ENCODE measurements around the gene RFTN1. TPM values are rescaled to one million over a fixed set of nuclear protein-coding genes. Genes with fewer than 3 reads are reported as not detected.
A peak's percentile ranks its signal among the peaks of the same experiment; 100 is the strongest.

The RFTN1 gene
- total and polyA plus RNA-seq, 7 donors: 10.9 to 26.4 (median 22.2) TPM

DNA sequence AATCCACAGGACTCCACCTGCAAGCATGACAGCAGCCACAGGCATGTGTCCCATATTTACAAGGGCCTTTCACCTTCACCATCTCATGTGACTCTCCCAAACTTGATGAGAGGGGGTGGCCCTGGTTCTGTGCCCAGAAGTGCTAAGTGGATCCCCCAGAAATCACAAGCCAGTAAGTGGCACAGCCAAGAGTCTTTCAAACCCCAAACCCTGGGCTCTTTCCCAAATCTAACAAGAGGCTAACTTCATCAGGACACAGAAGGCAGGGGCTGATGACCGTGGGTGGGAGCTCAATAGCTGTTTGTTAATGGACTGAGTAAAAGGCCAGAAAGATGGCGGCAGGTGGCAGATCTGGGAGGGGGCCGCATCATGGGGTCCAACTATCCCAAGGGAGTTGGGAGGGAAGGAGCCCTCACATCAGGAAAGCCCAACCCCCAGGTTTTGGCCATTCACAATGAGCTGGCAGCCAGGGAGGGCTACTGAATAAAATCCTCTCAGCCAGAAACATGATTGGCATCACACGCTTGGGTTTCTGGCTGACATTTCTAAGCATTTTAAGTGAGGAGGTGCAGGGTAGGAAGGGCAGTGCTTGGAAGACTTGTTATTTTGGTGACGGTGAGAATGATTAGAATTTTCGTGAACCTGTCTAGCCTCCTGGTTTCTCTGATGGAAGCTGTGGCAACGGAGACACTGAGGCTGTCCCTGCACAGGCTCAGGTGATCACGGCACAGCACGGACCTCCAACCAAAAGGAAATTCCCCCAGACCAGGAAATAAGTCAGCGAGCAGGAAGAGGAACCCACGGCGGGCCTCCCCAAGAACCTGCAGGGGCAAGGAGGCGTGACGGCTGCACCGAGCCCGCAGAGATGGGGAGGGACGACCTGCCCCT is 139.2 kb downstream of the RFTN1 start:
- H3K27ac ChIP-seq: peak overlapping the region in 1 of 4 donors; percentile 85
- intact Hi-C loops (cut with DNase I): no loop called here
- no peak overlapping the region for H3K4me3 ChIP-seq
- peaks cover 0 to 33% (median 24%) of the 10 kb centered on the region in 4 donors for H3K4me1 ChIP-seq
- no peaks in the 10 kb centered on the region for H3K36me3 ChIP-seq
- WGBS, 2 donors: 60 to 75% methylated on average over 17 of the region's 17 CpGs
- H3K9me3 ChIP-seq: no peaks in the 10 kb centered on the region
- TF ChIP-seq POLR2AphosphoS5 (IDR thresholded peaks at IDR 0.05): no peak
- TF ChIP-seq, protein P1, sequence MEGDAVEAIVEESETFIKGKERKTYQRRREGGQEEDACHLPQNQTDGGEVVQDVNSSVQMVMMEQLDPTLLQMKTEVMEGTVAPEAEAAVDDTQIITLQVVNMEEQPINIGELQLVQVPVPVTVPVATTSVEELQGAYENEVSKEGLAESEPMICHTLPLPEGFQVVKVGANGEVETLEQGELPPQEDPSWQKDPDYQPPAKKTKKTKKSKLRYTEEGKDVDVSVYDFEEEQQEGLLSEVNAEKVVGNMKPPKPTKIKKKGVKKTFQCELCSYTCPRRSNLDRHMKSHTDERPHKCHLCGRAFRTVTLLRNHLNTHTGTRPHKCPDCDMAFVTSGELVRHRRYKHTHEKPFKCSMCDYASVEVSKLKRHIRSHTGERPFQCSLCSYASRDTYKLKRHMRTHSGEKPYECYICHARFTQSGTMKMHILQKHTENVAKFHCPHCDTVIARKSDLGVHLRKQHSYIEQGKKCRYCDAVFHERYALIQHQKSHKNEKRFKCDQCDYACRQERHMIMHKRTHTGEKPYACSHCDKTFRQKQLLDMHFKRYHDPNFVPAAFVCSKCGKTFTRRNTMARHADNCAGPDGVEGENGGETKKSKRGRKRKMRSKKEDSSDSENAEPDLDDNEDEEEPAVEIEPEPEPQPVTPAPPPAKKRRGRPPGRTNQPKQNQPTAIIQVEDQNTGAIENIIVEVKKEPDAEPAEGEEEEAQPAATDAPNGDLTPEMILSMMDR (IDR thresholded peaks at IDR 0.05): no peak
- TF ChIP-seq EP300 (IDR thresholded peaks at IDR 0.05): no peak
- TF ChIP-seq POLR2A (IDR thresholded peaks at IDR 0.05): no peak
- H3K27me3 ChIP-seq: no peaks in the 10 kb centered on the region
- no peak for DNase-seq

DNA sequence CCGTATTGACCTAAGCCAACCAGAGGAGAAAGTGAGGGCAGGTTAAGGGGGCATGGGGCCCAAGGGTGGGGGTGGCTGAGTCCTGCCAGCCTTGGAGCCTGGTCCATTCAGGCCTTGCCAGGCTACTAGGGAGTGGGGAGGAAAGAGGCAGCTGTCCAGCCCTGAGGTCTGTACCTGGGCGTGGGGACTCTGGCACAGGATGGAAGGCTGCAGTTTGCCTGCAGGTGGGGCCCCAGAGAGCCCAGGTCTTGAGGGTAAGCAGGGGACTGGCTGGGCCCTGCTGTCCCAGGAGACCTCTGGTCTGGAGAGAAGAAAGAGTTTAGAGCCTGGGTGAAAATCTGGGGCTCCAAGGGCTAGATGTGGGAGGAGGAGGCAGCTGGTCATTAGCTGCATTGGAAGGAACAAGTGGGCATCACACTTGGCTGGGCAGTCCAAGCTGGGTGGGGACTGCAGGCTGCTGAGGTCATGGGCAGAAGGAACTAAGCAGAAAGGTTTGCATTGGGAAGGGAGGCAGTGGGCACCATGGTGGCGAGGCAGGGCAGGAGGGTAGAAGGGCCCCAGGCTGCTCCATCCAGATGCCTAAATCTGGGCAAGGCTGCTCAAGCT is 140.1 kb downstream of the RFTN1 start:
- no peaks in the 10 kb centered on the region for H3K27me3 ChIP-seq
- H3K4me1 ChIP-seq: peaks cover 0 to 33% (median 24%) of the 10 kb centered on the region in 4 donors
- intact Hi-C loops (cut with DNase I): no loop called here
- no peaks in the 10 kb centered on the region for H3K36me3 ChIP-seq
- H3K4me3 ChIP-seq: no peak overlapping the region
- no peak for DNase-seq
- no peaks in the 10 kb centered on the region for H3K9me3 ChIP-seq
- peak overlapping the region in 2 of 4 donors; percentile 55 to 85 for H3K27ac ChIP-seq
- no peak for TF ChIP-seq POLR2AphosphoS5 (IDR thresholded peaks at IDR 0.05)
- TF ChIP-seq, protein P1 (IDR thresholded peaks at IDR 0.05): no peak
- TF ChIP-seq POLR2A (IDR thresholded peaks at IDR 0.05): no peak
- TF ChIP-seq EP300 (IDR thresholded peaks at IDR 0.05): no peak
- WGBS, 2 donors: 68 to 89% methylated on average over 3 of the region's 3 CpGs

DNA sequence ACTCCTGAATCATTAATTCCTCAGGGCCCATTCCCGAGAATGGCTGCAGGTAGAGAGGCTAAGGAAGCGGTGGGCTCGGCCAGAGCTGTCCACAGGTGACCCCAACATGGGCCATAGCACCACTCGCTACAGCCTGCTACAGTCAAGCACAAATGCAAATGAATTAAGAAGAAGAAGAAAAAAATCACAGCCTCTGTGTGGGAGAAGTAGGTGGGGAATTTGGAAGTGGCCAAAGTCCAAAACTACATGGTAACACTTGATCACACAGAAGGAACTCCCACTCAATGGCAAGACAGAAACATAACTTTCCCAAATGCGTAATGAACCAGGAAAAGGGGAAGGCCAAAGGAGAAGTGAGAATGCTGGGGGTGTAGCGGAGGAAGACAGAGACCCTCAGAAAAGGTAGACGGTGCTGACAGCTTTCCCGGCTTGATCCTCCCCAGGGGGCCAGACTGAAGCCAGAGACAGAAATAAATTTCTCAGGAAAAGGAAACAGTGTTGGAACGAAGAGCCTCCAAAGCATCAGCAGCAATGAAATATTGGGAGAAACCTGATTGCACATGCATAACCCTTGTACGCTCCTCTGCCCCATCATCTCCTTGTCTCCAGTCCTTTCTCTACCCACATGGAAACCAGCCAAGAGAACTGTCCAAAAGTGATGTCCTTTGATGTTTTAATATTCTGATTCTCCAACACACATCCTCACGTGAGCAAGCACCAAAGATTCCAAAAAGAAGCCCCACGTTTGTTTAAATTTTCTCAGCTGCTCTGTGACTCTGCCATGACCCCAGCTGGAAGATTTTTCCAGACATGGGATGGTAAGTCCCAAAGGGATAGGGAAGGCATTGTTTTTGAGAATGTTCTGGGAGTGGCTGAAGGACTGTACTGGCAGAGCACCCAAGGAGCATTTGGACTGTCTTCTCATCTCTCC is 140.9 kb downstream of the RFTN1 start:
- Histone ChIP-seq H3K36me3 (no peaks in the 10 kb centered on the region), H3K4me3 (no peak overlapping the region), H3K27ac (peak overlapping the region in 2 of 4 donors; percentile 55 to 85), H3K9me3 (no peaks in the 10 kb centered on the region), H3K27me3 (no peaks in the 10 kb centered on the region), H3K4me1 (peaks cover 0 to 33% (median 24%) of the 10 kb centered on the region in 4 donors)
- DNase-seq: no peak
- 70 to 82% methylated on average over 12 of the region's 12 CpGs for WGBS, 2 donors
- TF ChIP-seq, protein P1 (IDR thresholded peaks at IDR 0.05): no peak
- no peak for TF ChIP-seq POLR2AphosphoS5 (IDR thresholded peaks at IDR 0.05)
- intact Hi-C loops (cut with DNase I): no loop called here

DNA sequence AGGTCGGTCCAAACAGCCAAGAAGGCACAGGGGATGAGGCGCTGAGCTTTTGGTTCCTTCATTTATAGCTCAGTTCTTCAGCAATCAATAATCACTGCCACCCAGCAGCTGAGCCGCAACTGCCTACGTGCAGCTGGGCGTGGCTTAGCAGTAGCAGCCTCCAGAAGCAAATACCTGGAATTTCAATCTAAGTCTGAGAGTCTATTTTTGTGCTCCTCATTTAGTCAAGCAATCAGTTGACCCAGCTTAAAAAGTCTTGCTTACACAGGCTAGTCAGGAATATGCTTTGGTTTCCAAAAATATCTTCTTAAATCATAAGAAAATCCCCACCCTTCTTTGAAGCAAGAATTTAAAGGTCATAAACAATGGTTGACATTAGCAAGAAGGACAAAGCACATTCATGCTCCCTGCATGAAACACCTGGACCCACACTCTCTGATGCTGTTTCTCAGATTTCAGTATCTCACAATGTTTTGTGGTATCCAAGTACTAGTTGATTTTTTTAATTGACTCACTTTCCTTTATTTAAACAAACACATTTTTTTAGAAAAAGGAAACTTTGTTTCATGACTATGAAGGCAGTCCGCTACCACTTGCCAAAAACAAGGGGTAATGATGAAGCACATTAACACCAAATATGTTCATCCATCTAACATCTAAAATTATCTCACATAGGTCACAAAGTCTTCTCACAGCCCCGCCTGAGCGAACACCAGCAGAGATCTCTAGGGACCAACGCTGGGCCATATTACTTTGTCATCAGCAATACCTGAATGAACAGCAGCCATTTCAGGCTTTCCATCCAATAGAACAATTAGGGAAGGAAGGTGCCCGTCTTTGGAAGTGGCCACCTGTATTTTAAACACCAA is 142.4 kb downstream of the RFTN1 start:
- peaks cover 0 to 33% (median 24%) of the 10 kb centered on the region in 4 donors for H3K4me1 ChIP-seq
- DNase-seq: no peak

More for the DNA sequence above, 142.4 kb downstream of the RFTN1 start:
- TF ChIP-seq EP300 (IDR thresholded peaks at IDR 0.05): no peak
- TF ChIP-seq, protein P1 (IDR thresholded peaks at IDR 0.05): no peak
- H3K4me3 ChIP-seq: no peak overlapping the region
- 61 to 63% methylated on average over 10 of the region's 10 CpGs for WGBS, 2 donors
- H3K27me3 ChIP-seq: no peaks in the 10 kb centered on the region
- H3K27ac ChIP-seq: peak overlapping the region in 3 of 4 donors; percentile 31 to 85 (median 55)
- H3K36me3 ChIP-seq: no peaks in the 10 kb centered on the region
- no peaks in the 10 kb centered on the region for H3K9me3 ChIP-seq
- intact Hi-C loops (cut with DNase I): no loop called here

Data from sigmoid colon (tissue), 7 donors.